ENCODE measurements around the gene KATNB1. TPM values are rescaled to one million over a fixed set of nuclear protein-coding genes. Genes with fewer than 3 reads are reported as not detected.
"Not testable (repeated sequence)": the region's sequence is repeated elsewhere in the genome, so short reads cannot be mapped to it uniquely, and the experiment has no call there.

Gene KATNB1
- polyA plus RNA-seq, 2 donors = 10.5 to 16.5 TPM

DNA sequence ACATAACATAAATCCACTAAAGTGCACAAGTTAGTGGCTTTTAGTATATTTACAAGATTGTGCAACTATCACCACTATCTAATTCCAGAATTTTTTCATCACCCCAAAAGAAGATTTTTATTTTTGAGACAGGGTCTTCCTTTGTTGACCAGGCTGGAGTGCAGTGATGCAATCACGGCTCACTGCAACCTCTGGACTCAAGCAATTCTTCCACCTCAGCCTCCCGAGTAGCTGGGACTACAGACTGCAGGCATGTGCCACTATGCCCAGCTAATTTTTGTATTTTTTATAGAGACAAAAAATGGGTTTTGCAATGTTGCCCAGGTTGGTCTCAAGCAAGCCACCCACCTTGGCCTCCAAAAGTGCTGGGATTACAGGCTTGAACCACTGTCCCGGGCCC is 25.9 kb upstream of the KATNB1 start:
- Histone ChIP-seq H3K36me3 (ENCODE audit: control insufficient read depth in 2 of 2, insufficient read depth in 2 of 2, low read length in 1 of 2) (no peaks in the 10 kb centered on the region), H3K4me1 (ENCODE audit: control insufficient read depth in 2 of 2, insufficient read depth in 2 of 2, low read length in 1 of 2) (no peaks in the 10 kb centered on the region), H3K27ac (ENCODE audit: low read depth in 2 of 2, low read length in 1 of 2) (no peak overlapping the region), H3K9me3 (ENCODE audit: control insufficient read depth in 2 of 2, insufficient read depth in 1 of 2, low read depth in 1 of 2, low read length in 1 of 2) (no peaks in the 10 kb centered on the region), H3K27me3 (ENCODE audit: control insufficient read depth in 1 of 2, insufficient read depth in 2 of 2, low read length in 2 of 2) (no peaks in the 10 kb centered on the region), H3K4me3 (ENCODE audit: low read depth in 1 of 2, low read length in 2 of 2) (no peak overlapping the region)
- WGBS, 2 donors = 83 to 94% methylated on average over 3 of the region's 3 CpGs

- Histone ChIP-seq H3K4me1 (ENCODE audit: control insufficient read depth in 2 of 2, insufficient read depth in 2 of 2, low read length in 1 of 2) (no peaks in the 10 kb centered on the region), H3K27ac (ENCODE audit: low read depth in 2 of 2, low read length in 1 of 2) (no peak overlapping the region), H3K4me3 (ENCODE audit: low read depth in 1 of 2, low read length in 2 of 2) (no peak overlapping the region), H3K9me3 (ENCODE audit: control insufficient read depth in 2 of 2, insufficient read depth in 1 of 2, low read depth in 1 of 2, low read length in 1 of 2) (no peaks in the 10 kb centered on the region), H3K27me3 (ENCODE audit: control insufficient read depth in 1 of 2, insufficient read depth in 2 of 2, low read length in 2 of 2) (no peaks in the 10 kb centered on the region), H3K36me3 (ENCODE audit: control insufficient read depth in 2 of 2, insufficient read depth in 2 of 2, low read length in 1 of 2) (no peaks in the 10 kb centered on the region)
- WGBS, 2 donors = 85 to 88% methylated on average over 5 of the region's 5 CpGs
These were observed 24.2 kb upstream of the KATNB1 start for GRCh38 chr16:57711346-57711745.

GRCh38 chr16:57711993-57712392 is 23.6 kb upstream of the KATNB1 start:
- 87 to 95% methylated on average over 3 of the region's 3 CpGs for WGBS, 2 donors
- no peaks in the 10 kb centered on the region for H3K9me3 ChIP-seq (ENCODE audit: control insufficient read depth in 2 of 2, insufficient read depth in 1 of 2, low read depth in 1 of 2, low read length in 1 of 2)
- no peaks in the 10 kb centered on the region for H3K36me3 ChIP-seq (ENCODE audit: control insufficient read depth in 2 of 2, insufficient read depth in 2 of 2, low read length in 1 of 2)
- H3K27me3 ChIP-seq (ENCODE audit: control insufficient read depth in 1 of 2, insufficient read depth in 2 of 2, low read length in 2 of 2) = no peaks in the 10 kb centered on the region
- H3K4me1 ChIP-seq (ENCODE audit: control insufficient read depth in 2 of 2, insufficient read depth in 2 of 2, low read length in 1 of 2) = no peaks in the 10 kb centered on the region
- H3K27ac ChIP-seq (ENCODE audit: low read depth in 2 of 2, low read length in 1 of 2) = no peak overlapping the region
- no peak overlapping the region for H3K4me3 ChIP-seq (ENCODE audit: low read depth in 1 of 2, low read length in 2 of 2)

GRCh38 chr16:57712569-57712968 is 23.0 kb upstream of the KATNB1 start:
- not testable (repeated sequence) for H3K9me3 ChIP-seq (ENCODE audit: control insufficient read depth in 2 of 2, insufficient read depth in 1 of 2, low read depth in 1 of 2, low read length in 1 of 2)

GRCh38 chr16:57713596-57713995 is 22.0 kb upstream of the KATNB1 start:
- no peak overlapping the region for H3K27ac ChIP-seq (ENCODE audit: low read depth in 2 of 2, low read length in 1 of 2)
- no peaks in the 10 kb centered on the region for H3K4me1 ChIP-seq (ENCODE audit: control insufficient read depth in 2 of 2, insufficient read depth in 2 of 2, low read length in 1 of 2)
- no peaks in the 10 kb centered on the region for H3K27me3 ChIP-seq (ENCODE audit: control insufficient read depth in 1 of 2, insufficient read depth in 2 of 2, low read length in 2 of 2)
- no peaks in the 10 kb centered on the region for H3K36me3 ChIP-seq (ENCODE audit: control insufficient read depth in 2 of 2, insufficient read depth in 2 of 2, low read length in 1 of 2)
- WGBS, 2 donors = 79 to 94% methylated on average over 8 of the region's 8 CpGs
- no peak overlapping the region for H3K4me3 ChIP-seq (ENCODE audit: low read depth in 1 of 2, low read length in 2 of 2)
- no peaks in the 10 kb centered on the region for H3K9me3 ChIP-seq (ENCODE audit: control insufficient read depth in 2 of 2, insufficient read depth in 1 of 2, low read depth in 1 of 2, low read length in 1 of 2)

More at GRCh38 chr16:57712569-57712968, 23.0 kb upstream of the KATNB1 start:
- H3K4me3 ChIP-seq (ENCODE audit: low read depth in 1 of 2, low read length in 2 of 2); H3K36me3 ChIP-seq (ENCODE audit: control insufficient read depth in 2 of 2, insufficient read depth in 2 of 2, low read length in 1 of 2); H3K27me3 ChIP-seq (ENCODE audit: control insufficient read depth in 1 of 2, insufficient read depth in 2 of 2, low read length in 2 of 2); H3K4me1 ChIP-seq (ENCODE audit: control insufficient read depth in 2 of 2, insufficient read depth in 2 of 2, low read length in 1 of 2); H3K27ac ChIP-seq (ENCODE audit: low read depth in 2 of 2, low read length in 1 of 2): not testable (repeated sequence)
- 65% methylated on average over 6 of the region's 6 CpGs for WGBS, 2 donors

- WGBS, 2 donors = 84 to 91% methylated on average over 6 of the region's 6 CpGs
- no peaks in the 10 kb centered on the region for H3K36me3 ChIP-seq (ENCODE audit: control insufficient read depth in 2 of 2, insufficient read depth in 2 of 2, low read length in 1 of 2)
- no peaks in the 10 kb centered on the region for H3K9me3 ChIP-seq (ENCODE audit: control insufficient read depth in 2 of 2, insufficient read depth in 1 of 2, low read depth in 1 of 2, low read length in 1 of 2)
- H3K27ac ChIP-seq (ENCODE audit: low read depth in 2 of 2, low read length in 1 of 2) = no peak overlapping the region
- no peaks in the 10 kb centered on the region for H3K4me1 ChIP-seq (ENCODE audit: control insufficient read depth in 2 of 2, insufficient read depth in 2 of 2, low read length in 1 of 2)
- H3K4me3 ChIP-seq (ENCODE audit: low read depth in 1 of 2, low read length in 2 of 2) = no peak overlapping the region
- no peaks in the 10 kb centered on the region for H3K27me3 ChIP-seq (ENCODE audit: control insufficient read depth in 1 of 2, insufficient read depth in 2 of 2, low read length in 2 of 2)
These were observed 21.5 kb upstream of the KATNB1 start for GRCh38 chr16:57714047-57714446.

DNA sequence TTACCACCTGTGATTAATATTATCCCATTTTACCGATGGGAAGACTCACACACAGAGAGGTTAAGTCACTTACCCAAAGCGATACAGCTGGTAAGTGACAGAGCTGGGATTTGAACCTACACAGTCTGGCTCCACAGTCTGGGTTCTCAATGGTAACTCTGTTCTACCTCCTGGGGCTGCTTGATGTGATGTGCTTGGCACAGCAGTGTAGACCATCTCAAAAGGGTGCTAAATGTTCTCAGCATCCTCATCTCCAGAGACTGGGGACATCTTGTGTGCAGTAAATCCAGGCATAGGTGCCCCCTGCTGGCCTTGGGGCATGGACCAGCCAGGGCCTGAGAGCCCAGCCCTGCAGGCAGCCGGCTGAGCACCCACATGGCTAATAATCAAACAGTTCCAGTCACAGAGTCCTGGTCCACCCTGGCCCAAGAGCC is 15.4 kb upstream of the KATNB1 start:
- no peak overlapping the region for H3K27ac ChIP-seq (ENCODE audit: low read depth in 2 of 2, low read length in 1 of 2)
- no peaks in the 10 kb centered on the region for H3K9me3 ChIP-seq (ENCODE audit: control insufficient read depth in 2 of 2, insufficient read depth in 1 of 2, low read depth in 1 of 2, low read length in 1 of 2)
- no peaks in the 10 kb centered on the region for H3K27me3 ChIP-seq (ENCODE audit: control insufficient read depth in 1 of 2, insufficient read depth in 2 of 2, low read length in 2 of 2)
- no peak overlapping the region for H3K4me3 ChIP-seq (ENCODE audit: low read depth in 1 of 2, low read length in 2 of 2)
- WGBS, 2 donors = 68 to 69% methylated on average over 3 of the region's 3 CpGs
- H3K4me1 ChIP-seq (ENCODE audit: control insufficient read depth in 2 of 2, insufficient read depth in 2 of 2, low read length in 1 of 2) = no peaks in the 10 kb centered on the region
- no peaks in the 10 kb centered on the region for H3K36me3 ChIP-seq (ENCODE audit: control insufficient read depth in 2 of 2, insufficient read depth in 2 of 2, low read length in 1 of 2)

GRCh38 chr16:57721356-57722209 is 14.0 kb upstream of the KATNB1 start:
- H3K4me3 ChIP-seq (ENCODE audit: low read depth in 1 of 2, low read length in 2 of 2) = no peak overlapping the region
- whole genome bisulfite sequencing, 2 donors = 78 to 80% methylated on average over 17 of the region's 17 CpGs
- no peaks in the 10 kb centered on the region for H3K4me1 ChIP-seq (ENCODE audit: control insufficient read depth in 2 of 2, insufficient read depth in 2 of 2, low read length in 1 of 2)
- no peaks in the 10 kb centered on the region for H3K36me3 ChIP-seq (ENCODE audit: control insufficient read depth in 2 of 2, insufficient read depth in 2 of 2, low read length in 1 of 2)
- no peaks in the 10 kb centered on the region for H3K9me3 ChIP-seq (ENCODE audit: control insufficient read depth in 2 of 2, insufficient read depth in 1 of 2, low read depth in 1 of 2, low read length in 1 of 2)
- no peaks in the 10 kb centered on the region for H3K27me3 ChIP-seq (ENCODE audit: control insufficient read depth in 1 of 2, insufficient read depth in 2 of 2, low read length in 2 of 2)
- H3K27ac ChIP-seq (ENCODE audit: low read depth in 2 of 2, low read length in 1 of 2) = no peak overlapping the region

GRCh38 chr16:57722210-57722499 is 13.4 kb upstream of the KATNB1 start:
- H3K9me3 ChIP-seq (ENCODE audit: control insufficient read depth in 2 of 2, insufficient read depth in 1 of 2, low read depth in 1 of 2, low read length in 1 of 2) = no peaks in the 10 kb centered on the region
- H3K27me3 ChIP-seq (ENCODE audit: control insufficient read depth in 1 of 2, insufficient read depth in 2 of 2, low read length in 2 of 2) = no peaks in the 10 kb centered on the region
- H3K4me3 ChIP-seq (ENCODE audit: low read depth in 1 of 2, low read length in 2 of 2) = no peak overlapping the region
- no peak overlapping the region for H3K27ac ChIP-seq (ENCODE audit: low read depth in 2 of 2, low read length in 1 of 2)
- H3K4me1 ChIP-seq (ENCODE audit: control insufficient read depth in 2 of 2, insufficient read depth in 2 of 2, low read length in 1 of 2) = no peaks in the 10 kb centered on the region
- 89% methylated on average over 2 of the region's 2 CpGs for WGBS, 2 donors
- no peaks in the 10 kb centered on the region for H3K36me3 ChIP-seq (ENCODE audit: control insufficient read depth in 2 of 2, insufficient read depth in 2 of 2, low read length in 1 of 2)

- H3K4me1 ChIP-seq (ENCODE audit: control insufficient read depth in 2 of 2, insufficient read depth in 2 of 2, low read length in 1 of 2) = no peaks in the 10 kb centered on the region
- no peak overlapping the region for H3K27ac ChIP-seq (ENCODE audit: low read depth in 2 of 2, low read length in 1 of 2)
- no peak overlapping the region for H3K4me3 ChIP-seq (ENCODE audit: low read depth in 1 of 2, low read length in 2 of 2)
- no peaks in the 10 kb centered on the region for H3K27me3 ChIP-seq (ENCODE audit: control insufficient read depth in 1 of 2, insufficient read depth in 2 of 2, low read length in 2 of 2)
- 83 to 84% methylated on average over 11 of the region's 11 CpGs for WGBS, 2 donors
- no peaks in the 10 kb centered on the region for H3K36me3 ChIP-seq (ENCODE audit: control insufficient read depth in 2 of 2, insufficient read depth in 2 of 2, low read length in 1 of 2)
- H3K9me3 ChIP-seq (ENCODE audit: control insufficient read depth in 2 of 2, insufficient read depth in 1 of 2, low read depth in 1 of 2, low read length in 1 of 2) = no peaks in the 10 kb centered on the region
These were observed 12.9 kb upstream of the KATNB1 start for GRCh38 chr16:57722651-57723050.
